ENCODE results near the gene REEP2.
"Not testable (repeated sequence)": the region's sequence is repeated elsewhere in the genome, so short reads cannot be mapped to it uniquely, and the experiment has no call there.

Gene REEP2

DNA sequence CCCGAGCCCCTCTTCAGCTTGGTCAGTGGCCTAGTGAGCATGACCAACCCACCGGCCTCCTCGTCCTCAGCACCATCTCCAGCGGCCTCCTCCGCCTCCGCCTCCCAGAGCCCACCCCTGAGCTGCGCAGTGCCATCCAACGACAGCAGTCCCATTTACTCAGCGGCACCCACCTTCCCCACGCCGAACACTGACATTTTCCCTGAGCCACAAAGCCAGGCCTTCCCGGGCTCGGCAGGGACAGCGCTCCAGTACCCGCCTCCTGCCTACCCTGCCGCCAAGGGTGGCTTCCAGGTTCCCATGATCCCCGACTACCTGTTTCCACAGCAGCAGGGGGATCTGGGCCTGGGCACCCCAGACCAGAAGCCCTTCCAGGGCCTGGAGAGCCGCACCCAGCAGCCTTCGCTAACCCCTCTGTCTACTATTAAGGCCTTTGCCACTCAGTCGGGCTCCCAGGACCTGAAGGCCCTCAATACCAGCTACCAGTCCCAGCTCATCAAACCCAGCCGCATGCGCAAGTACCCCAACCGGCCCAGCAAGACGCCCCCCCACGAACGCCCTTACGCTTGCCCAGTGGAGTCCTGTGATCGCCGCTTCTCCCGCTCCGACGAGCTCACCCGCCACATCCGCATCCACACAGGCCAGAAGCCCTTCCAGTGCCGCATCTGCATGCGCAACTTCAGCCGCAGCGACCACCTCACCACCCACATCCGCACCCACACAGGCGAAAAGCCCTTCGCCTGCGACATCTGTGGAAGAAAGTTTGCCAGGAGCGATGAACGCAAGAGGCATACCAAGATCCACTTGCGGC lies 28.2 kb downstream of the REEP2 start:
- no peak for DNase-seq

DNA sequence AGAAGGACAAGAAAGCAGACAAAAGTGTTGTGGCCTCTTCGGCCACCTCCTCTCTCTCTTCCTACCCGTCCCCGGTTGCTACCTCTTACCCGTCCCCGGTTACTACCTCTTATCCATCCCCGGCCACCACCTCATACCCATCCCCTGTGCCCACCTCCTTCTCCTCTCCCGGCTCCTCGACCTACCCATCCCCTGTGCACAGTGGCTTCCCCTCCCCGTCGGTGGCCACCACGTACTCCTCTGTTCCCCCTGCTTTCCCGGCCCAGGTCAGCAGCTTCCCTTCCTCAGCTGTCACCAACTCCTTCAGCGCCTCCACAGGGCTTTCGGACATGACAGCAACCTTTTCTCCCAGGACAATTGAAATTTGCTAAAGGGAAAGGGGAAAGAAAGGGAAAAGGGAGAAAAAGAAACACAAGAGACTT lies 28.9 kb downstream of the REEP2 start:
- no peak for DNase-seq

DNA sequence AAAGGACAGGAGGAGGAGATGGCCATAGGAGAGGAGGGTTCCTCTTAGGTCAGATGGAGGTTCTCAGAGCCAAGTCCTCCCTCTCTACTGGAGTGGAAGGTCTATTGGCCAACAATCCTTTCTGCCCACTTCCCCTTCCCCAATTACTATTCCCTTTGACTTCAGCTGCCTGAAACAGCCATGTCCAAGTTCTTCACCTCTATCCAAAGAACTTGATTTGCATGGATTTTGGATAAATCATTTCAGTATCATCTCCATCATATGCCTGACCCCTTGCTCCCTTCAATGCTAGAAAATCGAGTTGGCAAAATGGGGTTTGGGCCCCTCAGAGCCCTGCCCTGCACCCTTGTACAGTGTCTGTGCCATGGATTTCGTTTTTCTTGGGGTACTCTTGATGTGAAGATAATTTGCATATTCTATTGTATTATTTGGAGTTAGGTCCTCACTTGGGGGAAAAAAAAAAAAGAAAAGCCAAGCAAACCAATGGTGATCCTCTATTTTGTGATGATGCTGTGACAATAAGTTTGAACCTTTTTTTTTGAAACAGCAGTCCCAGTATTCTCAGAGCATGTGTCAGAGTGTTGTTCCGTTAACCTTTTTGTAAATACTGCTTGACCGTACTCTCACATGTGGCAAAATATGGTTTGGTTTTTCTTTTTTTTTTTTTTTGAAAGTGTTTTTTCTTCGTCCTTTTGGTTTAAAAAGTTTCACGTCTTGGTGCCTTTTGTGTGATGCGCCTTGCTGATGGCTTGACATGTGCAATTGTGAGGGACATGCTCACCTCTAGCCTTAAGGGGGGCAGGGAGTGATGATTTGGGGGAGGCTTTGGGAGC lies 29.5 kb downstream of the REEP2 start:
- DNase-seq, result no peak

DNA sequence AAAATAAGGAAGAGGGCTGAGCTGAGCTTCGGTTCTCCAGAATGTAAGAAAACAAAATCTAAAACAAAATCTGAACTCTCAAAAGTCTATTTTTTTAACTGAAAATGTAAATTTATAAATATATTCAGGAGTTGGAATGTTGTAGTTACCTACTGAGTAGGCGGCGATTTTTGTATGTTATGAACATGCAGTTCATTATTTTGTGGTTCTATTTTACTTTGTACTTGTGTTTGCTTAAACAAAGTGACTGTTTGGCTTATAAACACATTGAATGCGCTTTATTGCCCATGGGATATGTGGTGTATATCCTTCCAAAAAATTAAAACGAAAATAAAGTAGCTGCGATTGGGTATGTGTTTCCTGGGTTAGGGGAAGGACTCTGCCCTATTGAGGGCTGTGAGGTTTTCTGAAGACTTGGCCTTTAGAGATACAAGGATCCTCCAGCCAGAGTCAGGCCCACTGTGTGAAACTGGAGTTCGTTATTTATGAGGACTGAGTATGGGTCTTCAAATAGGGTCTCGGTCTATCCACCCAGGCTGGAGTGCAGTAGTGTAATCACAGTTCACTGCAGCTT lies 30.2 kb downstream of the REEP2 start:
- DNase-seq, result no peak

DNA sequence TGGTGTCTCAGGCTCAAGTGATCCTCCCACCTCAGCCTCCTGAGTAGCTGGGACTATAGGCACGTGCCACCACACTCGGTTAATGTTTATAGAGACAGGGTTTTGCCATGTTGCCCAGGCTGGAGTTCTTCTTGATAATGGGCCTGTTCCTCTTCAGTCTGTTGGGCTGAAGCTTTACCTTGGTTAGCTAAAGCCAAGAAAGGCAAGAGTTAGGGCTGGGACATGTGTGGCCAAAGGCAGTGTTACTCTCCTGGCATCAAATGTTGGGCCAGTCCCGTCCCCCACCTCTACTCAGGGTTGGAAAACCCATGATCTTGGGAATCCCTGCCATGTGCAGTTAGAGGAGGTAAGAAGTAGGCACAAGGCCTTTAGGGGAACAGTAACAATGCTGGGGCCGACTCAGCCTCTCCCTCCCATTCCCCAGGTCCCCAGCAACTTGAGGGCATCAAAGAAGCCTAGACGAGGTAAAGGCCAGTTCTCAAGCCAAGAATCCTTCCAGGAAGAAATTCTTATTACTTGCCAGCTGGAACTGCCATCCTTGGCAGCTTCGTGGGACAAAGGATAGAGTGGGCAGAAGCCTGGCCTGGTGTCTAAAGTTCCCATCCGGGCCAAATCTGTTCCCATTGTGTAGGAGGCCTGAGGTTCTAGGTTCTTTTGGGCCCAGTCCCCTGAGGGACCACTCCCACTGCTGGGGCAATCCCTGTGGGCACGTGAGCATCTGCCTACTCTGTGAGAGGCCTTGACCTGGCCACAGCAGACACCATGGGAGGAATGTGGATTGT lies 30.9 kb downstream of the REEP2 start:
- no peak for DNase-seq

DNA sequence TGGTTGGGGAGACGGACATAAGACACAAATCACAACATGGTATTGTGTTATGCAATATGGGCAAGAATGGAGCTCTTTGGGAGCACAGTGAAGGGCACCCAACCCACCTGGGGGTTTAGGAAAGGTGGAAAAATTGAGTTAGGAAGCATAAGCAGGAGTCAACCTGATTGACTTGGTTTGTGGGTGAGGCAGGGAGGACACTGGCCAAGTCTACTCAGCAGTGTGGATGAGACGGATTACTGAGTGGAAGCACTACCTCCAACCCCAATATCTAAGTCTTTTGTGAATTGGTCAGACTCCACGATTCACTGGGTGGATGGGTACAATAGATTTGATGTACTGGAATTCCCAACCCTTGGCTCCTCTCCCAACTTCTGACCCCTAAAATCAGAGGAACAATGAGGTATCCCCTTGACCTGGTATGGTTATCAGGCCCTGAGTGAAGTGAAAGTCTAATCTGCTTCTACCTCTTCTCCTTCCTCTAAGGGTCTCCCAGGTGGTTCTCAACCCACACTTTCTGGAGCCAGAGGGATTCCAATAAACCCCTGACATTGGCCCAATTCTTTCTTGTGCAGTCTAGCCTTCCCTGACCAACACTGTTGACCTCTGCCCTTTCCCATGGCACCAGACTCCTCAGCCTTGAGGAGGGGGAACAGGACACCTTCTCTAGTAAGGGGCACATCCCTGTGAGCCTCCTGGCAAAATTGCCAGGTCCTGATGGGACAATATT lies 31.6 kb downstream of the REEP2 start:
- DNase-seq, result no peak

DNA sequence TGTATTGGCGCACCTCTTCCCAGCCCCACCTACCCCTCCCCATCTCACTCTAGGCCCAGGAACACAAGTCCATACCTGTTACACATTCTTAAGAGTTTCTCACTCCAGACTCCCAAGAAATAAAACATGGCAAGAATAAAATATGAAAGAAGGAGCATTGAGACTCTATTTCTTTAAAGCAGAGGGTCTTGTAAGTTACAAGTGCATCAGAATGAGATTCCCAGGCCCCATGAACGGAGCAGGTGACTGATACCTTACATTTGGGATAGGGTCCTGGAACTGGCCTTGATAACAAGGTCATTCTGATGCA lies 32.1 kb downstream of the REEP2 start:
- no peak for DNase-seq

DNA sequence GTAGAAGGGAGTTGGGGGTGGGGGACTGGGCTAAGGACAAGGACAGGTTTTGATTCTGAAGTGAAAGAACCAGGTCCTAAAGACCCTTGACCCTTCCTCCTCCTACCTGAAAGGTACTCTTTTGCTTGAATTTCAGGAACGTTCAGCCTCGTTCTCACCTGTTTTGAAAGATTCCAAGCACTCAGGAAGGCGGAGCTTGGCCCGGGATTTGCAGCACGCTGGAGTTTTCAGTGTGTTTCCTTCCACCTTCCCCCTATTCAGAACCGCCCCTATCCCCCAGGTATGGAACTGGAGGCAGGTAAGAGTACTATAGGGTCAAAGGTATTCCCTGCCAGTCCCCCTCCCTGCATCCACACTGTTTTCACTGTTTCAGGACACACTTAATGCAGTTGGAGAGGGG lies 33.5 kb downstream of the REEP2 start:
- DNase-seq, result no peak

DNA sequence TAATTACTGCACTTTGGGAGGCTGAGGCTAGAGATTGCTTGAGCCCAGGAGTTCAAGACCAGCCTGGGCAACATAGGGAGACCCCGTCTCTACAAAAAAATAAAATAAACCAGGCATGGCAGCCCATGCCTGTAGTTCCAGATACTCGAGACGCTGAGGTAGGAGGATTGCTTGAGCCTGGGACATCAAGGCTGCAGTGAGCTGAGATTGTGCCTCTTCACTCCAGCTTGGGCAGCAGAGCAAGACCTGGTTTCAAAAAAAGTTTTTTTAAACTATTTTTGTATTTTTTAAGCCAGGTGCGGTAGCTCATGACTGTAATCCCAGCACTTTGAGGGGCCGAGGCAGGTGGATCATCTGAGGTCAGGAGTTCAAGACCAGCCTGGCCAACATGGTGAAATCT lies 34.3 kb downstream of the REEP2 start:
- not testable (repeated sequence) for DNase-seq

DNA sequence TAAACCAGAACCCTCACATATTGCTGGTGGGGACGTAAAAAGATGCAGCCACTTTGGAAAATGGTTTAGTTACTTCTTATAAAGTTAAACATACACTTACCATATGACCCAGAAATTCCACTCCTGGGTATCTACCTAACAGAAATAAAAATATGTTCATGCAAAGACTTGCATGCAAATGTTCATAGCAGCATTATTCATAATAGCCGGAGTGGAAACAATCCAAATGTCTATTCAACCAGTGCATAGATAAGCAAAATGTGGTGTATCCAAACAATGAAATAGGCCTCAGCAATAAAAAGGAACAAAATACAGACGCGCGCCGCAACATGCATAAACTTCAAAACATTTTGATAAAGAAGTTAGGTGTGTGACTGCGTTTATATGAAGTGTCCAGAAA lies 38.1 kb downstream of the REEP2 start:
- no peak for DNase-seq

DNA sequence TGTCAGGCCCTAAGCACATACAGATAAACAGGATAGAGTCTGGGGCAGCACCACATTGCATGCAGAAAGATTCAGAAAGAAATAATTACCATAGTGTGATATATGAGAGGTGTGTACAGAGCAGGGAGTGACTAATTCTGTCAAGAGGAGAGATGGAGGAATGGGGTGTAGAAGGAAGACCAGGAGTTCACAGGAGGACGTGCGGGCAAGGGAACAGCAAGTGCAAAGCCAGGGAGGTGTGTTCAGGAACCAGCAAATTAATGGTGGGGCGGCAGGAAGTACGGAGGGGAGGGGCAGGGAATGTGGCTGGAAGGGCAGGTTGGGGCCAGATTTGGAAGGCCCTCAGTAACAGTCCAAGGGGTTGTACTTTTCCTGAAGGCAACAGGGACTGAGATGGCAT lies 43.8 kb downstream of the REEP2 start:
- no peak for DNase-seq

DNA sequence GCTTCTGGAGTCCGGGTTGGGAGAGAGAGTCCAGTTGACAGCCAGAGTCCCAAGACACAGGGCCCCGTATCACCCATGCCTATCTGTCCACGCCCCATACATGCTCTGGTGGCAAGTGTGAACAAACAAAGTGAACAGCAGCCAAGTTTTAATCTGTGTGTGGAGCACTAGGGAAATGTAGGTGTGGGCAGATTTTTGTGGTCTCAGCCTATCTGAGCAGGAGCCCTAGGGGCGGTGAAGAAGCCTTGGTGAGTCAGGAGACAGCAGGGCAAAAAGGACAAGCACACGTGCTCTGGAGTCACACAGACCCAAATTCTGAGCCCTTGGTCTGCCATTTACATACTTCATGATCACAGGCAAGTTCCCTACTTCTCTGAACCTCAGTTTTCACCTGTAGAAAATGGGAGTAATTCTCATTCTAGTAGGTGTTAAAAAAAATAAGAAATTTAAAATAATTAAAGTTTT lies 49.7 kb downstream of the REEP2 start:
- no peak for DNase-seq

DNA sequence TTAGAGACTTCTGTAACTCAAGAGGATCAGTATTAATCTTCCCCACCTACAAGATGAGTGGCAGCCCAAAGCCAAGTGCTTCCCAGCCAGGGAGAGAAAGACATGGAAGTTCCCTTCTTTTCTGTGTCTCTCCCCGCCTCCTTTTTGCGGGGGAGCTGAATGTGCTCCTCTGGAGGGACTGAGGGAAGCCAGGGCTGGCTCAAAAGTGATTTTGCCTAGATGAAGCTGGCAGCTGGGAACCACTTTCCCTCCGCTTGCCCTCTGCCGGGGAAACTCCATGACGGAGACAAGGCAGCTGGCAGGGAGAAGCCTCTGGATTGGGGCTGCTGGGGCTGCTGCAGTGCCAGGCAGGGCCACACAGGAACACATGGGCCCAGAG lies 50.8 kb downstream of the REEP2 start:
- DNase-seq, result no peak

DNA sequence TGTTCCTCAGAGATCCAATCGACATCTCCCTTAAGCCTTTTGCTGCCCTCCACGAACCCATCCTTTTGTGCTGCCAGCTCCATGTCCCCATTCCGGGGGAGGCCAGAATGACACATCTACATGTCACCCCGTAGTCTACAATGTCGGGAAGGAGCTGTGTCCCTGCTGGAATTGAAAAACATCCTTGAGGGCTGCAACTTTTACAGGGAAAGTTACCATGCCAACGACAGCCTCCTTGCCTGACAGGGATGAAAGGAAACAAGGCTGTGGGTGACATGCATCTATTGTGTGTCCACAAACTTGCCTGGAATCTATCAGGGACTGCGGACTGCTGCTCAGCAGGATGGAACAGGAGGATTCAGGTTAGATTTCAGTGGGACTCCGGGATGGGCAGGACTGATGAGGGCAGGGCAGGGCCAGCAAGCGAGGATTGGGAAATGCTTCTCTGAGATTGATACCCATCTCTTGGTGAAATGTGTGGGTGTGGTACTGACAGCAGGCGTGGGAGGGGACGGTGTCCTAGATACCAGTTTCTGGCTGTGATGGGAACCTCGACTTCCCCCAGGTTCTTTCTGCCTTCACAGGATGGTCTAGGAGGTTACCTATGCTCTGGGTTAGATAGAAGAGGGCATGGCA lies 51.9 kb downstream of the REEP2 start:
- no peak for DNase-seq

DNA sequence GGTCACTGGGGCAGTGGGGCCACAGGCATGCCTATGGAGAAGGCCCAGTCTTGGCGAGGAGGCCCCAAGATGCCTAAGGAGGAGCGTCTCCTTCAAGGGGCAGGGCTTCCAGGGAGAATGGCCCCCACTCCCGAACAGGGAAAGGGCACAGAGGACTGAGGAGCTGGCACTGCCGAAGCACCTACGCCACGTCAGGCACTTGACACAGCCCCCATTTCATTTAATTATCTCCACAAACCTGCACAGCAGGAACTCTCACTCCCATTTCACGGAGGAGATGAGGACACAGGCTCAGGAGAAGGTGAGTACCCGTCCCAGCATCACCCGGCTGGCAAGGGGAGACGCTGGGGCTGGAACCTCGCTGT lies 52.4 kb downstream of the REEP2 start:
- DNase-seq, result no peak

DNA sequence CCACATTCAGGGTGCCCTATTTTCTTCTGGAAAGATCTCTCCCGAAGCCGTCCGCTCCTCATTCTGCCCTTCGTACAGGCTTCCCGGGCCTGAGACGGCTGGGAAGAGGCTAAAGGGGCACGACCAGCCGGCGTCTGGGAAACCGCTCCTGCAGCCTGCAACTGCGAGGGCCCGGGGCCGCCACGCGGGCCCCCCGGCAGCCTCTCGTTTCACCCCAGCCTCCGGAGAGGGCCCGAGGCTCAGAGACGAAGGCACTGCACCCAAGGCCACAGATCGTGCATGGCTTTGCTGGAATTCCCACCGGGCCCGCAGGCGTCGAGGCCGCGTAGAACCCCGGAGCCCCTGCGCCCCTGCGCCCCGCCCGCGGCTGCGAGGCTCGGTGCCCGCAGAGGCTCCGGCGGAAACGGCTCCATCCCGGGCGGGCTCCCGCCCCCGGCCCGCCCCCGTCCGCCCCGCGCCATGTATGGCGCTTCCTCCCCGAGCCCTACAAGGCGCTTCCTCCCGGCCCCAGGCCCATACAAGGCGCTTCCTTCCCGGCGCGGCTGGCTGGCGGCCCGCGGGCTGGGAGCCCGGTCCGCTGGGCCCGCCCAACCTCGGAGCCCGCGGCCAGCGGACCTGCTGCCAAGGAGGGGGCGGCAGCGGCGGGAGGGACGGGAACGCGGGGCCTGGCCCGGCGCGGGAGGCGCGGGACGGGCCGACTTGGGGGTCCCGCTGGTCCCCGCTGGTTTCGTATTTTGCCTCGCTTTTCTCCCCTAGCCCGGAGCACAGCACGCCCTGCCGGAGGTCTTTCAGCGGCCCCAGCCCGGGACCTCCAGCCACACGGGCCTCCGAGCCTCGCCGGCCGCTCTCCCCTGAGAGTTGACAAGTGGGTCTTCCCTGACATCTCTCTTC lies 53.1 kb downstream of the REEP2 start:
- DNase-seq, result peak; percentile 50

DNA sequence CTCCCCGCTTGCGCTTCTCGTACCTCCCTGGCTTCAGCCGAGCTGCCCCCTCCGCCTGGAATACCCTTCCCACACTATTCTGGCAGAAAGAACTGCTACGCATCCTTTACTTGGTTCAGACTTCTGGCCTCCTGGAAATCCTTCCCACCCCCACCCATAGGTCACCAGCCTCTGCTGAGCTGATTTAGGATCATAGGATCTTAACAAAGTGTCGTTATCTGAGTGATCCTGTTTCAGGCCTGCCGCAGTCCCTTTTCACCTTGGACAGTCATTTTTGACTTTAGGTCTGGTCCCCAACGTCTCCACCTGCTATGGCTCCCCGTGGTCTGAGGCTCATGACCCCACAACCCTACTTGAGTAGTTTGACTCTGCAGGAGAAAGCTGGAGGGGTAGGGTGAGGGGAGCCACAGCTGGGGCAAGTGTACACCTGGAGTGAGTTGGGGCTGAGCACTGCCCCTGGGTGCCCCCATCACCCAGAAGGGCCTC lies 53.7 kb downstream of the REEP2 start:
- DNase-seq, result no peak

DNA sequence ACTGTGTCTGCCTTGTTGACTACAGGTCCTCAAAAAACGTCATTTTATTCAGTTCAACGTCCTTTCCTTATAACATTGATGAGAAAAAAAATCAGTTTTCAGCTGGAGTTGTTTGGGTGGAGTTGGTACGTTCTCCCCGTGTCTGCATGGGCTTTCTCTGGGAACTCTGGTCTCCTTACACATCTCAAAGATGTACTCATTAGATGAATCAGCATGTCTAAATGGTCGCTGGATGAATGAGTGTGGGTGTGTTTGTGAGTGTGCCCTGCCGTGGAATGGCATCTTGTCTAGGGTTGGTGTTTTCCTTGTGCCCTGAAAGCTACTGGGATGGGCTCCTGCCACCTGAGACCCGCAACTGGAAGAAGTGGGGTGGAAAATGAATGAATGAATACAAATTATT lies 56.5 kb downstream of the REEP2 start:
- DNase-seq, result no peak
